ENCODE measurements around the gene TPSB2.
"Not testable (repeated sequence)": the region's sequence is repeated elsewhere in the genome, so short reads cannot be mapped to it uniquely, and the experiment has no call there.

Gene TPSB2

DNA sequence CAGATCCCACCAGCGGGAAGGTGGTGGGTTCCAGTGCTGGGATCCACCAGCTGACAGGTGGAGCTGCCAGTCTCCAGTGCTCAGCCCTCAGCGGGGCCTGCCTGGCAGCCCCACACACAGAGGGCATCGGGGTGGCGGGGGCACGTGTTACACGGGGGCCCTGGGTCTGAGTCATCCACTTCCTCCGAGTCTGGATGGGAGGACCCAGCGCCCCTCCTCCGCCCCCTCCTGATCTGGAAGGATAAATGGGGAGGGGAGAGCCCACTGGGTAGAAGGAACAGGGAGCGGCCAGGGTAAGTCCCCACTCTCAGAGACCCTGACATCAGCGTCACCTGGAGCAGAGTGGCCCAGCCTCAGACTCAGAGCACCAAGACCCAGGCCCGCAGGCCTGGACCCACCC, 10.5 kb upstream of the TPSB2 start, which contains the start of gene TPSAB1:
Gene TPSAB1, plus strand, starts transcription at position 270 of the 400 bp plus-strand sequence. CDS start 234 bp downstream, outside the sequence.
- not testable (repeated sequence) for DNase-seq

DNA sequence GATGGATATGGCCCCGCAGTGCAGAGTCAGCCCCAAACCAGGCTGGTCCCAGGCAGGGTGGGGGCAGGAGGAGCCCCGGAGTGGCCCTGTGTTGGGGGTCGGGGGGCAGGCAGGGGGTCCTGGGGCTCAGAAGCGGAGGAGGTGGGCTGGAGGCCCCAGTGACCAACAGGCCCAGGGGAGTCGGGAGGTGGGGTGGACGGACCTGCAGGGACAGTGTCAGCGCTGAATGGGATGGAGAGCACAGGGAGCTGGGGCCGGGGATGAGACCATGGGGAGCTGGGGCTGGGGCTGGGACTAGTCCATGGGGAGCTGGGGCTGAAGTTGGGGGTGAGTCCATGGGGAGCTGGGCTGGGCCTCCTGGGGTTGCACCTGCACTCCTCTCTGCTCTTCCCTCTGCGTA, 9.6 kb upstream of the TPSB2 start:
- DNase-seq, result not testable (repeated sequence)

DNA sequence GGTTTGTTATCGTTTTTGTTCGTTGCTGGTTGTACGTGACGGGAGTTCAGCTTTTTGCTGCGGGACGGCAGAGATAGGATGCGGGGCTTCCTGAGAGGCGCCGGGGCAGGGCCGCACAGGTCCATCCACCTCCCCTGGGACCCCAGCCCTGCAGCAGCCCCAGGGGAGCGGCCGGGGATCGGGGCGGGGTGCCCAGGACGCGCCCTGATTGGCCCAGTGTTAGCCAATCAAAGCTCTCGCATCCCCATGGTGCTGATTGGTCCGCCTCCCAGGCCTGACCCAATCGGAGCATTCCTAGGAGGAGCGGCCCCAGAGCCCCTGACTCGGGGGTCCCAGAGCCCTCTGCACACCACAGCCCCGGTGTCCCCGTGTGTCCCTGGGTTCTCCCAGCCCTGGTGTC, 8.9 kb upstream of the TPSB2 start:
- DNase-seq, result not testable (repeated sequence)

DNA sequence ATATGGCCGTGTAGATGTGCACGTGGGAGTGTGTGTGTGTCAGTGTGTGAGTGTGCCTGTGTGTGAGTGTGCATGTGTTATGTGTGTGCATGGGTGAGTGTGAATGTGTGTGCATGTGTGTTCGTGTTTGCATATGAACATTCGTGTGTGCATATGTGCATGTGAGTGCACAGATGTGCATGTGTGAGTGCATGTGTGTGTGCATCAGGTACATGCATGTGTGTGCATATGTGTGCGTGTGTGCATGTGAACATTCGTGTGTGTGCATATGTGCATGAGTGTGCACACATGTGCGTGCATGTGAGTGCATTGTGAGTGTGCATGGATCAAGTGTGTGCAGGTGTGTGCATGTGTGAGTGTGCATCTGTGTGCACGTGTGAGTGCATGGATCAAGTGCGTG, 8.0 kb upstream of the TPSB2 start:
- DNase-seq, result no peak

DNA sequence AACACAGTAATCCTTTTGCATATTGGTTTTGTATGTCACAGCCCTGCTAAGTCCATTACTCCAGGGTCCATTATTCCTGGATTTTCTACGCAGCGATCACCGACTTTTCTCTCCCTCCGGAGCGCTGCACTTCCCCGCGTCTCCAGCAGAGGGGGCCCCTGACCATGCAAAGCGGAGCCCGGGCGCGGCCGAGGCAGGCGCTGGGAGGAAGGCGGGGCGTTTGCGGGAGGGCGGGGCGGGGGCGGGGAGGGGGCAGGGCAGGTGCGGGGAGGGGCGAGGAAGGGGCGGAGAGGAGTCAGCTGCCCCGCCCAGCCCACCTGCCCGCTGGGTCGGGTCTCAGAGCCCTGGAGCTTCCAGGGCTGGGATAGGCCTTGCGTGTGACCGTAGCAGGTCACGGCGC, 6.7 kb upstream of the TPSB2 start:
- DNase-seq, result not testable (repeated sequence)

DNA sequence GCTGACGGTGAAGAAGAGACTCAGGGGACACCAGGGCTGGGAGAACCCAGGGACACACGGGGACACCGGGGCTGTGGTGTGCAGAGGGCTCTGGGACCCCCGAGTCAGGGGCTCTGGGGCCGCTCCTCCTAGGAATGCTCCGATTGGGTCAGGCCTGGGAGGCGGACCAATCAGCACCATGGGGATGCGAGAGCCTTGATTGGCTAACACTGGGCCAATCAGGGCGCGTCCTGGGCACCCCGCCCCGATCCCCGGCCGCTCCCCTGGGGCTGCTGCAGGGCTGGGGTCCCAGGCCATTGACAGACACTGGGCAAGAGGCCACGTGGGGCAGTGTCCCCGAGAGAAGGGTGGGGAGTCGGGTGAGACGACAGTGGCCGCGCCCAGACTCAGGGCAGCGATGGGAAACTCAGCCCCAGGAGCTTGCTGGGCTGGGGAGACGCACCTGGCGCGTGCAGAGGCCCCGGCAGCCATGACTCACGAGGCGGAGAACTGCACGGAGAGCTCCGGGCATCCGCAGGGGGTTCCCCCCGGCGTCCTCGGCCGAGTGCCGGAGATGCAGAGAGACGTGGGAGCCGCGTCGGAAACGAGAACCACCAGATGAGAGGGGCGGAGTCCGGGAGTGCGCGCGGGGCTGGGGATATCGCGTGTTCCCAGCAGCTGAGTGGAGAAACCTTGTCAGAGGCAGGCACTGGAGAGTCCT, 2.2 kb upstream of the TPSB2 start:
- DNase-seq, result not testable (repeated sequence)

DNA sequence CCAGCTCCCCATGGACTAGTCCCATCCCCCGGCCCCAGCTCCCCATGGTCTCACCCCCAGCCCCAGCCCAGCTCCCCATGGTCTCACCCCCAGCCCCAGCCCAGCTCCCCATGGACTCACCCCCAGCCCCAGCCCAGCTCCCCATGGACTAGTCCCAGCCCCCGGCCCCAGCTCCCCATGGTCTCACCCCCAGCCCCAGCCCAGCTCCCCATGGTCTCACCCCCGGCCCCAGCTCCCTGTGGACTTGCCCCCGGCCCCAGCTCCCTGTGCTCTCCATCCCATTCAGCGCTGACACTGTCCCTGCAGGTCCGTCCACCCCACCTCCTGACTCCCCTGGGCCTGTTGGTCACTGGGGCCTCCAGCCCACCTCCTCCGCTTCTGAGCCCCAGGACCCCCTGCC, 1.3 kb upstream of the TPSB2 start:
- not testable (repeated sequence) for DNase-seq

DNA sequence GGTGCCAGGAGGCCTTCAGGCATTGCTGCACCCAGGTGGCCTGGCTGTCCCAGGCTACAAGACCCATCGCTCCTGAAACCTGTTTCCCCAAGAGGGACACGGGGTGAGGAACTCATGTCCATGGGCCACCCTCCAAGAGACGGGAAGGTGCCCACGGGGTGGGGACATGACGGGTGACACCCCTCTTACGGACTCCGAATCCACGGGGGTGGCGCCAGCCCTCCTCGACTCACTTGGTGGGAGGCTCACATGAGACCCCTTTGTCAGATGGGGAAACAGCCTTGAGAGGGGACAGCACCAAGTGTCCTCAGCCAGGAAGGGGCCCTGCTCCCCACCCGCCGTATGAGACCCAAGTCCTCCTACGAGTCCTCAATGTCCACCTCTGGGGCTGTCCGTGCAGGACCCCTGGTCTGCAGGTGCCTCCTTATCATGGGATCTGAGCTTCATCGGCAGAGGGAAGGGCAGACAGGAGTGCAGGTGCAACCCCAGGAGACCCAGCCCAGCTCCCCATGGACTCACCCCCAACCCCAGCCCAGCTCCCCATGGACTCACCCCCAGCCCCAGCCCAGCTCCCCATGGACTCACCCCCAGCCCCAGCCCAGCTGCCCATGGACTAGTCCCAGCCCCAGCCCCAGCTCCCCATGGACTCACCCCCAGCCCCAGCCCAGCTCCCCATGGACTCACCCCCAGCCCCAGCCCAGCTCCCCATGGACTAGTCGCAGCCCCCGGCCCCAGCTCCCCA, 658 bp upstream of the TPSB2 start:
- not testable (repeated sequence) for DNase-seq

DNA sequence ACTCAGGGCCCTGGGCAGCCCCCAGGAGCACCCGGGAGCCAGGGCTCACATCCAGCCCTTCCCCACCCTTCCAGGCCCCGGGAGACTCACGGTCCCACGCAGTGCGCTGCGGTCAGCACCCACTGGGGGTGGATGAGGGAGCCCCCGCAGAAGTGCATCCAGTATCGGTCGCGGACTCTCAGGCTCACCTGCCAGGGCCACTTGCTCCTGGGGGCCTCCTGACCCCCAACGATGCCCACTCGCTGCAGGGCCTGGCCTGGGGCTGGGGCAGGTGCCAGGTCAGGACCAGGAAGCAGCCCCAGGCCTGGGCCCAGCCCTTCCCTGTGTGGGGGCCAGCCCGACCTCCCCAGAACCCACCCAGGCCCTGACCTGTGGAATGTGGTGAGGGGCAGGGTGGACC, 508 bp downstream of the TPSB2 start:
- not testable (repeated sequence) for DNase-seq

DNA sequence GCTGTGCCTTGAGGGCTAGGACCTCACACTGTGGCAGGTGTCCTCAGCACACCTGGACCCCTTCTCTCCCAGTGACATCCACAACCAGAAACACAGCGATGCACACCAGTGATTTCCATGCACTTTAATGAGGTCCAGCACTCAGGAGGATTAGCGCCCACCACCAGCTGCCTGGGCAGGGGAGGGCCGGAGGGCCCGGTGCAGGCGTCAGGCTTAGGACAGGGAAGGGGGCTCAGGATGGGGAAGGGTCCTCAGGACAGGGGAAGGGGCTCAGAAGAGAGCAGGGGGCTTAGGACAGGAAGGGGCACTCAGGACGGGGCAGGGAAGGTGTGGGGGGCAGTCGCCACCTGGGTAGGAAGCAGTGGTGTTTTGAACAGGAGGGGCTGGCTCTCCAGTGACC, 1.8 kb downstream of the TPSB2 start:
- not testable (repeated sequence) for DNase-seq

DNA sequence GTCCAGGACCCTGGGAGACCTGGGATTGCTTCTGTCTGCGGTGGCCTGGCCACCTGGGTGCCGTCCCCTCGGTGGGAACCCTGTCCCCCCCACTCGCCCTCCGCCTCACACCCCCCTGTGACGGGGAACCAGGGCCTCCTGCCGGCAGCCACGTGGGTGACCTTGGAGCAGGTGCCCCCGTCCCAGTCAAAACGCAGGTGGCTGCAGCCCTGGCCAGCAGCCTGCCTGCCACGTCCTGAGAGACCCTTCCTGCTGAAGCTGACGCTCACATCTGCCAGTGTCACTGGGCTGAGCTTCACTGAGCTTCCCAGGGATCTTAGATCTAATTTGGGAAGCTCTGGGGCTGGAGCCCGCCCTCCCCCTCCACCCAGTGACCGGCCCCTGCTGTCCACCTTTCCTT, 3.3 kb downstream of the TPSB2 start:
- not testable (repeated sequence) for DNase-seq

DNA sequence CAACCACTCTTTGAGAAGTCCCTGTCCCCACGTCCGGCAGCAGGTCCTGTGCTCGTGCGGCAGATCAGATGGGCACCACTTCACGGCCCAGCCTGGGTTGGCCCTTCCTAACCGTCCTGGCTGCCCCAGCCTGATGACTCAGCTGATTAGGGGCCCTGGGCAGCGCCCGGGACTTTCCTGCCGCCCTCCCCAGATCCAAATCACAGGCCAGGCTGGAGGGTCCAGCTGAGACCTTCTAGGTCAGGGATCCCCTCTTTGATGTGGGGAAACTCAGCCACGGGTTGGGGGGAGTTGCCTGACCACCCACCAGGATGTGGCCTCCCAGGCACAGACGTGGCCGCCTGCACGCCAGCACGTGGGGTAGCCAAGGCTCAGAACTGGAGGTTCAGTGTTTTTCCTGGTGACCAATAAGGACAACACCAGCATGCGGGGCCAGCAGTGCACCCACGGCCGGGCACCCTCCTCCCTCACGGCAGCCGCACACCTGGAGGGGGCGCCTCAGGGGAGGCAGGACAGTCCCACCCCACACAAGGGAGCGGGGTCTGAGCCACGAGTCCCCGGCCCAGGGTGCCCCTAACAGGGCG, 4.2 kb downstream of the TPSB2 start:
- DNase-seq, result not testable (repeated sequence)

DNA sequence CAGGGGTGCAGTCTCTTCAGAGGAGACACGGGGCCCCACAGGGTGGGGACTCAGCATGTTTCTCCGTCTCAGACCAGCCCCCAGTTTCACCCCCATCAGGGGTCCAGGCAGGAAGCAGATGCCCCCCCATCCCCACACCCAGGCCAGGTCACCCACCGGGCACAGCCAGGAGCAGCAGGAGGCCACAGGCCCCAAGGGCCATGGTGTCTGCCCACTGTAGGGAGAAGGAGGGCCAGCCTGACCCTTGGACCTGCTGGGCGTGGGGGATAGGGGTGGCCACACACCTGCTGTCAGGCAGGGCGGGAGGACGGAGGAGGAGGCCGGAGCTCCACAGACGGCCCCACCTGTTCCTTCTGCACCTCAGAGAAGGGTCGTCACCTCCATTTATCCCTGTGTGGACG, 4.9 kb downstream of the TPSB2 start, which contains the start of gene TPSG1:
Gene TPSG1, minus strand, starts transcription at position 218 of the 401 bp plus-strand sequence. Its CDS starts 16 bp downstream, at position 202.
- DNase-seq, result no peak

DNA sequence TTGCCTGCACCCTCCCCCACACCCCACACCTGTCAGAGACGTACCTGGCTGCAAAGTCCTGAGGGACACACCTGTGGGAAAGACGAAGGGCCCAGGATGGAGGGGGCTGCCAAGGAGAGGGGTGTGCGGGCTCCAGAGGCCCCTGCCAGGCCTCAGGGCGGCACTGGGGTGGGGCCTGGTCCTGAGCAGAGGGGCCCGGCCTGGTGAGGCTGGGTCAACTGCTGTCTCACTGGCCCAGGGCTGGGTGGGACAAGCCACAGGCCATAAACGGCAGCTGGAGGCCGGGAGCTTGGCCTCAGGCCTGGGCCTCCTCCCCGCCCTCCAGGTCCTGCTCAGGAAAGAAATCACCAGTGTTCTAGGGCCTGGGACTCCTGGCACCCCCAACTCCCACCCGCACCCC, 5.4 kb downstream of the TPSB2 start:
- no peak for DNase-seq

DNA sequence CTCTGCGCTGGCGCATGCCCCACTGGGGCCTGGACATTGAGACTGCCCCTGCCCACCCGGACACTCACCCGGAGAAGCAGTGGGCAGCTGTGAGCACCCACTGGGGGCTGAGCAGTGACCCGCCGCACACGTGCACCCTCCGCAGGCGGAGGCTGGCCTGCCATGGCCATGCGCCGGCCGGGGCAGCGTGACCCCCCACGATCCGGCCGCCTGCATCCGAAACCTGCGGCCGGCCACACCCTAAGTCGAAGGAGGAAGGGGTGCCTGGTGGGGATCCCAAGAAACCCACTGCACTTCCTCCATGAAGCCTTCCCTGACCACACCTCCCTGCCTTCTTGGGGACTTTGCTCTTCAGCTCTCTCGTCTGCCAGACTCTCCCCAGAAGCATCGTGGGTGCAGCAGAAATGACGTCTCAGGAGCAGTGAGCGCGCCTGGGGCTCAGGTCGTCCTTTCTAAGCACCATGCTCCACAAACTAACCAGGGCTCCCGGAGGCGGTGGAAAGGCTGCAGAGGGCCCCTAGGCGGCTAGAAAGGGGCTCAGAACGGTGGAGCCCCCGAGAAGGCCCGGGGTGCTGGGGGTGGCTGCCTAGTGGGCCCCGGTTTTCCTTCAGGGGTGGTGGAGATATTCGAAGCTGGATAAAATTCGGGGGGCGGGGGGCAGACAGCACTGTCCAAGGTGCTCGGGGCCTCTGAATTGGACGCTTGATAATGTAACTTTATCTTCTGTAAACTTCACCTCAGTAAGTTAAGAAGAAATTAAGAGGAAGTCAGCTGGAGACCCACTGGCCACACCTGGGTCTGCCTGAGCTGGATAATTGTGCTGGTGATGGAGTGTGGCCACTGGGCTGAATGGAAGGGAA, 6.4 kb downstream of the TPSB2 start:
- no peak for DNase-seq

DNA sequence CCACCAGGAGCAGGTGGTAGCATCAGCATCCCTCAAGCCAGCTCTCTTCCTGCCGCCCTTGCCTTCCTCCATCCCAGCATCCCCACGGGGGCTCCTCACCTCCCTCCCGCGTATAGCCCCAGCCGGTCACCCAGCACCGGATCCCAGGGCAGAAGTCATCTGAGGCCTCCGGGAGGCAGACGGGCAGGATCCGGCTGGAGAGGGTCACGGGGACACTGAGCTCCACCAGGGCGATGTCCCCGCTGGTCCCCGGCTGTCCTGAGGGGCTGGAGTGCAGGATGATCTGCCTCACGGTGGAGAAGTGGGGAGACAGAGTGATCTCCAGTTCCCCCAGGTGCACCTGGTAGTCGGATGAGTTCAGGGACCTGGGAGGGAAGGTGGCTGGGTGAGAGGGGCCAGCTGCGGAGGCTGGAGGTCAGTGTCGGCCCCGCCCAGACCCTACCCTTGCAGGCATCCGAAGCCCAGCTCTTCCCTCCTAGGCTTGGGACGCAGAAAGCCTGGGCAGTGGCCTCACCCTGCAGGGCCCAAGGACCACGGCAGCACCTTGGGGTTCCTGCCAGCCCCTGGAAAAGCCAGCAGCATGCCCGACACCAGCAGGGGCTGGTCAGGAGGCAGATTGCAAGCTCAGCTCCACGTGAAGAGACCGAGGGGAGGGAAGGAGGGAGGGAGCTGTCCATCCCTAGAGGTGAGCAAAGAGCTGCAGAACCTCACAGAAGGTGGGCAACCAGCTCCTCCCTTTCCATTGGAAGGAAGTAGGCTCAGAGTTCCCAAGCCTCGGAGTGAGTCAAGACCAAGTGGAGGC, 7.2 kb downstream of the TPSB2 start:
- no peak for DNase-seq

DNA sequence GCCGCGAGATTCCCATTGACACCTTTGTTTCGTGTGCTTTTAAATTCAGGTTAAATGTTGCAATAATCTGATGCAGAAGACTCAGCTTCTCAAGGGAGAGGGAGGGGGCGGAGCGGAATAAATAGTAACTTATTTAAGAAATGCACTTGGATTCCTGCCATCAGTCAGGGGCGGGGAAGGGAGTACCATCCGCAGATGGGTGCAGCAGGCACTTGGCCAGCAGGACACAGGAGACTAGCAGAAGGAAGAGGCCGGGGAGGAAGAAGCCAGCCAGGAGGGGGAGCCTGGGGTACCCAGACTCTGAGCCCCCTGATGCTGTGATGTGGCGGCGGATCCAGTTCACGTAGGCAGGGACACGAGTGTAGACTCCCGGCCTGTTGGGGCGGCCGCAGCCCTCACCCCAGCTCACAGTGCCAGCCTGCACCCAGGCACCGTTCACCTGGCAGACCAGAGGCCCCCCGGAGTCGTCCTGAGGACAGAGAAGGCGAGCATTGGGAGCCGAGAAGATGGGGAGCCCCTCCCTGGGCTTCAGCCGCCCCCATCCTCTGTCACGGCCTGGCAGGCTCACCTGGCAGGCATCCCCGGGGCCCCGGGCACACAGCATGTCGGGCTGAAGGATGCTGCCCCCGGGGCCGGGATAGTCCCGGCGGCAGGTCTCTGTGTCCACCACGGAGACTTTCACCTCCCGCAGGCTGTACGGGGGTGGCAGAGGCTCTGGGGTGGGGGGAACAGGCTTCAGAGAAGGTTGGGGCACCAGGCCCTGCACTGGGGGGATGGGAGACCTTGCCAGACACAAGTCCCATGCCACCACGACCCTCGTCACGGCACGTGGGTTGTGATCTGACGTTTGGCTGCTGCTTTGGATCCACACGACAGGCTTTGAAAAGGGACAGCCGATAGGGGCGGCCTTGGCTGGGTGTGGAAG, 8.1 kb downstream of the TPSB2 start:
- DNase-seq, result no peak

DNA sequence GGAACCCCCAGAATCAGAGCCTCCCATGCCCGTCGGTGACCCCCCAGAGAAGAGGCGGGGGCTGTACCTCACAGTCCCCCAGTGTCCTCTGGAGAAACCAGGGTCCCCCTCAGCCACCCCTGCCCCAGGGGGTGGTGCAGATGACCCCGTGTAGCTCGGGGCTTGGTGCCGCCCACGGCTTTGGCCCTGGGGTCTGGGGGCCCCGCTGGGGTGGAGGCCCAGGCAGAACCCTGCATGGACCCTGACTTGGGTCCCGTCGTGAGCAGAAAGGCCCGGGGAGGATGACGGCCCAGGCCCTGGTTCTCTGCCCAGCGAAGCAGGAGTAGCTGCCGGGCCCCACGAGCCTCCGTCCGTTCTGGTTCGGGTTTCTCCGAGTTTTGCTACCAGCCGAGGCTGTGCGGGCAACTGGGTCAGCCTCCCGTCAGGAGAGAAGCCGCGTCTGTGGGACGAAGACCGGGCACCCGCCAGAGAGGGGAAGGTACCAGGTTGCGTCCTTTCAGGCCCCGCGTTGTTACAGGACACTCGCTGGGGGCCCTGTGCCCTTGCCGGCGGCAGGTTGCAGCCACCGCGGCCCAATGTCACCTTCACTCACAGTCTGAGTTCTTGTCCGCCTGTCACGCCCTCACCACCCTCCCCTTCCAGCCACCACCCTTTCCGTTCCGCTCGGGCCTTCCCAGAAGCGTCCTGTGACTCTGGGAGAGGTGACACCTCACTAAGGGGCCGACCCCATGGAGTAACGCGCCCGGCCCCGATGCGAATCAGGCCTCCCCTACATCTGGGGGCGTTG, 8.9 kb downstream of the TPSB2 start:
- DNase-seq, result no peak

DNA sequence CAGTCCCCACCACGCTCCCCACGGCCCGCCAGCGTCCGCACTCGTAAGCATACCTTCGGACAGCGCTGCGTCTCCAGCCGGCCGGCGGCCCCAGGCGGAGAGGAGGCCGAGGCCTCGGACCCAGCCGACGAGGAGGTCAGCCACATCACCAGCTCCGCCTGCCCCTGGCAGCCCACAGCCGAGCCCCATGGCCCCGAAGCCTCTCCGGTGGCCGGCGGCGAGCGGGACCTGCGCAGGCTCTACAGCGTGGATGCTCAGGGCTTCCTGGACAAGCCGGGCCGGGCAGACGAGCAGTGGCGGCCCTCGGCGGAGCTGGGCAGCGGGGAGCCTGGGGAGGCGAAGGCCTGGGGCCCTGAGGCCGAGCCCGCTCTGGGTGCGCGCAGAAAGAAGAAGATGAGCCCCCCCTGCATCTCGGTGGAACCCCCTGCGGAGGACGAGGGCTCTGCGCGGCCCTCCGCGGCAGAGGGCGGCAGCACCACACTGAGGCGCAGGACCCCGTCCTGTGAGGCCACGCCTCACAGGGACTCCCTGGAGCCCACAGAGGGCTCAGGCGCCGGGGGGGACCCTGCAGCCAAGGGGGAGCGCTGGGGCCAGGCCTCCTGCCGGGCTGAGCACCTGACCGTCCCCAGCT, 9.8 kb downstream of the TPSB2 start:
- no peak for DNase-seq
